ENCODE data around the gene SLC43A2. TPM values are rescaled to one million over a fixed set of nuclear protein-coding genes. Genes with fewer than 3 reads are reported as not detected.

Gene SLC43A2
- total RNA-seq, 1 experiment from 2014 or later: 12.6 TPM

GRCh38 chr17:1606352-1606985 lies 22.2 kb downstream of the SLC43A2 start:
- no peaks in the 10 kb centered on the region for H3K4me1 ChIP-seq (ENCODE audit: control insufficient read depth in 1 of 2, insufficient read depth in 2 of 2, low read length in 2 of 2)
- no peaks in the 10 kb centered on the region for H3K36me3 ChIP-seq (ENCODE audit: control insufficient read depth in 1 of 2, insufficient read depth in 2 of 2, low read length in 2 of 2)
- ChIA-PET POLR2A (no interaction called here), RAD21 (ENCODE audit: low non-redundant PET in 1 of 2, low total read pairs in 2 of 2, uncharacterized antibody in 2 of 2, unreplicated experiment in 2 of 2) (no interaction called here), CTCF (no interaction called here)
- BruUV-seq (replicated peaks): no TSS peak
- no peaks in the 10 kb centered on the region for H3K9me2 ChIP-seq (ENCODE audit: insufficient read depth)
- ATAC-seq (no peak), DNase-seq (ENCODE audit: low read depth, low spot score) (no peak)
- no peaks in the 10 kb centered on the region for H4K20me1 ChIP-seq (ENCODE audit: insufficient read depth)
- TF ChIP-seq POLR2A (IDR thresholded peaks at IDR 0.05; ENCODE audit: borderline replicate concordance, extremely low read depth, insufficient read depth, insufficient read length): no peak
- no peak for TF ChIP-seq RAD21 (IDR thresholded peaks at IDR 0.05; ENCODE audit: low read depth)
- TF ChIP-seq EGR1 (IDR thresholded peaks at IDR 0.05; ENCODE audit: low read depth): no peak
- TF ChIP-seq ELF1 (IDR thresholded peaks at IDR 0.05; ENCODE audit: borderline replicate concordance, low read depth): no peak
- TF ChIP-seq, protein P1, sequence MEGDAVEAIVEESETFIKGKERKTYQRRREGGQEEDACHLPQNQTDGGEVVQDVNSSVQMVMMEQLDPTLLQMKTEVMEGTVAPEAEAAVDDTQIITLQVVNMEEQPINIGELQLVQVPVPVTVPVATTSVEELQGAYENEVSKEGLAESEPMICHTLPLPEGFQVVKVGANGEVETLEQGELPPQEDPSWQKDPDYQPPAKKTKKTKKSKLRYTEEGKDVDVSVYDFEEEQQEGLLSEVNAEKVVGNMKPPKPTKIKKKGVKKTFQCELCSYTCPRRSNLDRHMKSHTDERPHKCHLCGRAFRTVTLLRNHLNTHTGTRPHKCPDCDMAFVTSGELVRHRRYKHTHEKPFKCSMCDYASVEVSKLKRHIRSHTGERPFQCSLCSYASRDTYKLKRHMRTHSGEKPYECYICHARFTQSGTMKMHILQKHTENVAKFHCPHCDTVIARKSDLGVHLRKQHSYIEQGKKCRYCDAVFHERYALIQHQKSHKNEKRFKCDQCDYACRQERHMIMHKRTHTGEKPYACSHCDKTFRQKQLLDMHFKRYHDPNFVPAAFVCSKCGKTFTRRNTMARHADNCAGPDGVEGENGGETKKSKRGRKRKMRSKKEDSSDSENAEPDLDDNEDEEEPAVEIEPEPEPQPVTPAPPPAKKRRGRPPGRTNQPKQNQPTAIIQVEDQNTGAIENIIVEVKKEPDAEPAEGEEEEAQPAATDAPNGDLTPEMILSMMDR (IDR thresholded peaks at IDR 0.05 in 2 of 3, conservative IDR thresholded peaks at IDR 0.05 in 1 of 3; ENCODE audit: borderline replicate concordance in 1 of 3, insufficient read depth in 1 of 3, low read depth in 2 of 3, low read length in 2 of 3): no peak
- TF ChIP-seq YY1 (IDR thresholded peaks at IDR 0.05; ENCODE audit: extremely low read depth, insufficient replicate concordance, low read depth, low read length): no peak
- TF ChIP-seq FOSL1 (IDR thresholded peaks at IDR 0.05; ENCODE audit: low read depth): no peak
- TF ChIP-seq EZH2phosphoT487 (IDR thresholded peaks at IDR 0.05; ENCODE audit: borderline replicate concordance): no peak
- TF ChIP-seq TCF7L2 (IDR thresholded peaks at IDR 0.05; ENCODE audit: borderline replicate concordance, extremely low read depth, insufficient read depth, insufficient read length): no peak
- no peak overlapping the region for H3K27ac ChIP-seq (ENCODE audit: low read depth, low read length)
- H3K9me3 ChIP-seq (ENCODE audit: control insufficient read depth in 1 of 2, insufficient read depth in 1 of 2, low read depth in 1 of 2, low read length in 2 of 2): peaks cover 5 to 7% of the 10 kb centered on the region in 2 experiments; a peak in 2 of 4 replicates
- H3K79me2 ChIP-seq (ENCODE audit: insufficient read depth, low read length): no peaks in the 10 kb centered on the region
- no peaks in the 10 kb centered on the region for H3K27me3 ChIP-seq (ENCODE audit: insufficient read depth, low read length)
- no peak overlapping the region for H2AFZ ChIP-seq (ENCODE audit: low read depth, low read length, poor library complexity, severe bottlenecking)
- no peak overlapping the region for H3K9ac ChIP-seq (ENCODE audit: low read length)
- no peak overlapping the region for H3K4me2 ChIP-seq (ENCODE audit: low read length)
- intact Hi-C loops (cut with micrococcal nuclease): no loop called here
- no peak overlapping the region for H3K4me3 ChIP-seq (replicated peaks in 1 of 2; ENCODE audit: low read depth in 1 of 2, low read length in 2 of 2)
